HG02840 (cell line): ENCODE measurements around the gene FAM8A1.

Experiments
- ATAC-seq: cut with Tn5 transposase; IDR thresholded peaks from one replicate; pipeline ENCODE4 v1.9.1; 2021; ENCODE audit warnings: mild to moderate bottlenecking, moderate library complexity, moderate number of reproducible peaks; ENCODE audit not compliant: unreplicated experiment, low FRiP score

FAM8A1 gene

DNA sequence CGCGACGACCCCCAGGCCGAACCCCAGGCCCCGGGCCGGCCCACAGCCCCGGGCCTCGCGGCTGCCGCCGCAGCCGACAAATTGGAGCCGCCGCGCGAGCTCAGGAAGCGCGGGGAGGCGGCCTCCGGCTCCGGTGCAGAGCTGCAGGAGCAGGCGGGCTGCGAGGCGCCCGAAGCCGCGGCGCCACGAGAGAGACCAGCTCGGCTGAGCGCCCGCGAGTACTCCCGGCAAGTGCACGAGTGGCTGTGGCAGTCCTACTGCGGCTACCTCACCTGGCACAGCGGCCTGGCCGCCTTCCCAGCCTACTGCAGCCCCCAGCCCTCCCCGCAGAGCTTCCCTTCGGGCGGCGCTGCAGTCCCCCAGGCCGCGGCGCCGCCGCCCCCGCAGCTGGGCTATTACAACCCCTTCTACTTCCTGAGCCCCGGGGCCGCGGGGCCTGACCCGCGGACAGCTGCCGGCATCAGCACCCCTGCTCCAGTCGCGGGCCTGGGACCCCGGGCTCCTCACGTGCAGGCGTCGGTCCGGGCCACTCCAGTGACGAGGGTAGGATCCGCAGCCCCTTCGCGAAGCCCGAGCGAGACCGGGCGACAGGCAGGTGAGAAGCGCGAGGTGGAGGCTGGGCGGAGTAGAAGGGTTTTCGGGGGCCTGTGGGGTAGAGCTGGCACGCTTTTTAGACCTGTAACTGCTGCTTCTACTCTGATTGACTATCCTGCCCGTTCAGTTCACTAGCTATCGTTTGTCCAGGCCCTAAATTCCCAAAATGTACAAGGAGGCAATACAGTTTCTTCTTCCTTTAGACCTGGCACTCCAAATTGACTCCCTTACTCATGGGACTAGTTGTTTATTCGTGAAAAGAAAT lies 654 bp downstream of the FAM8A1 start:
- peak; percentile 56 for ATAC-seq

DNA sequence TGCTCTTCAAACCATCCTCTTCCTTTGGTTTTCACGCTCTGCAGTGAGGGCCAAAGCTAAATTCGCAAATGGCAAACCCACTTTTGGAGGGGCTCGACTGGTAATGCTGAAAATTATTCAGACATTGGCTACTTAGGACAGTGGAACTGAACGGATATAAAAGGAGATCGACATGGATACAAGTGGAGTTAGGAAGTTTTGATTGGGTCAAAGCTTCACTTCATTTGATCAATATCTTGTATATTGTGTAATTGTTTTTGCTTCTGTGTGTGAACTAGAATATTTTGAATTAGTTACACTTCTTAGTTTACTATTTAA lies 1.2 kb downstream of the FAM8A1 start:
- no peak for ATAC-seq

DNA sequence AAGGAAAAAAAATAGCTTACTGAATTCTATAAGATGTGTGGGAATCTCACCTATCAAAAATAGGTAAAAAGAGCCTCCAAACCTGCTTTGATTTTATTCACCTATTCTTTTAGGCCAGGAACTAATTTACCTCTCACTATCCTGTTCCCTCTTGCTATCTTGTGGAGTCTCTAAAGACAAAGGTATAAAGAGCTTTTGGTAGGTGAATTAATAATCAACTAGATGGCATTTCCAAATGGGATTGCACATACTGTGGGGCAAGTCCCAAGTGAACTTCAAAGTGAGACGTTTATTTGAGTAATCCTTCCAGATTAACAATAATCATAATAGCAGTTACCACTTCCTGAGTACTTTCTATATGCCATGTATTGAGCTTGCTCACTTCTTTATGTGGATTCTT lies 2.8 kb downstream of the FAM8A1 start:
- ATAC-seq = no peak

DNA sequence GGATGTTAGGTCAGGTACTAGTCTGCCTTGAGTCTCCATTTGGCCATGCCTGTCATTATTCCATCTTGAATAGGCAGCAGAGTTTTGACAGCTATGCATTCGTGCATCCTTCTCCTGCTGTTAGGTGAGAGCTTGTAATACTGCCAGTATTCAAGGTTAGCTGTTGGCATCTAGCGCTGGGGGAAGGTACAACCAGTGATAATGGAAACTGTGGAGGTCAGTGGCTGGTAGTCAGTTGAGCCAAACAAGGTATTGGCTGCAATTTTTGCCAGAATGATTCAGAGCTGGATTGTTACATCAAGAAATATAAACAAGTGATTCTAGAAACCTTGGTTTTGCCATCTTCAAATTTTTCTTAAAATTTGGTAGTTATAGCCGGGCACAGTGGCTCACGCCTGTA lies 6.5 kb downstream of the FAM8A1 start:
- ATAC-seq = no peak

DNA sequence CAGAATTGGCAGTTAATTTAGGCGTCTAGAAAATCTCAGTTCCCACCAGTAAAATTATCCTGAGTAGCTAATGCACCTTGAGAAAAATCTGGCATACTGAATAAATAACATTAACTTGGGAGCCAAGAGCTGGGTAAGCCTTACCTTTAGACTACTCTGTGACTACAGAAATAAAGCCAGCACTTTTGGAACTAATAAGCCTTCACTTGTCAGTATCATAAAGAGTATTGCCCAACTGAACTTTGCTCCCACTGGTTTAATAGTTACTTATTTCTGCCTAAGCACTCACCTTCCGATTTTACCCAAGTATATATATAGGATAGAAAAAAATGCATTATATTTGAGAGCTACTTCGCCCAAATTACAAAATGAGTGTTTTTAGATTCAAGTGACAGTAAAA lies 10.7 kb downstream of the FAM8A1 start:
- ATAC-seq = no peak

DNA sequence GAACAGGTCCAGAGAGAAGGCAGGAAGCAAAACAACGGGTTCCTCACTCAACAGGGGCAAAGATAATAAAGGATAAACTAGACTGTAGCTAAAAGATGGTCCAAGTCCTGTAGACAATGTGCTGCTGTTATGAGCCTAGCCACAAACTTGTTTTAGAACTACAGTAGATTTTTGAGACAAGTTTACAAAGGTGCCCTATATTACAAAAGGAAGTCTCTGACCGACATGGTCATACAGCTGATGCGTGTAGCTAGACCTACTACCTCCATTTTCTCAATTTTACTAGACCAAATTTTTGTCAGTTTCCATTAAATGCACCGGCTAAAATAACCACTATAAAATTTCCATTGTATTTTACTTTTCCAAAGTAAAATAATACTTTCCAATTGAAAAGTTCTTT lies 11.9 kb downstream of the FAM8A1 start:
- no peak for ATAC-seq

DNA sequence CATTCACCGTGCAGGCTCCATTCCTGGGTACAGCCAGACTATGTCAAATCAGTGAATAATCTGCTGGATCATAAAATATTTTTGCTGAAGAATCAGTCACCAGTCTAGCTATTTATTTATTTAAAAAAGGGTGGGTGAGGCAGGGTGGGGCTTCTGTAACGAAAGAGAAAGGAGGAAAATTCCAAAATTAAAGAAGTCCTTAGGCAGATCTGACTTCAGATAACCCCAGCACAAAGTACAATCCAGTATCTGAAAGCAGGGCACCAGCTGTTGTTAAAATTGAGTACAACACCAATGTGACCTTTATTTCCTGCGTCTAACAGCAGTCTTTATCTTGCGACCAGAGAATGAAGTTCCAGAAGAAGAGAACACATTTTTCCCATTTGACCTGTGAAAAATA lies 15.7 kb downstream of the FAM8A1 start:
- no peak for ATAC-seq

DNA sequence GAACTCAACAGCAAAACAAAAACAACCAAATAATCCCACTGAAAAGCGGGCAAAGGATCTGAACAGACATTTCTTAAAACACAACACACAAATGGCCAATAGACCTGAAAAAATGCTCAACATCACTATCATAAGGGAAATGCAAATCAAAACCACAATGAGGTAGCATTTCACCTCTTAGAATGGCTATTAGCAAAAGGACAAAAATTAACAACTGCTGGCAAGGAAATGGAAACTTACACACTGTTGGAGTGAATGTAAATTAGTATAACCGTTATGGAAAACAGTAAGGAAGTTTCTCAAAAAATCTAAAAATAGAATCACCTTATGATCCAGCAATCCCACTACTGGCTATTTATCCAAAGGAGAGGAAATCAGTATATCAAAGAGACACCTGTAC lies 20.9 kb downstream of the FAM8A1 start:
- ATAC-seq = peak; percentile 78

DNA sequence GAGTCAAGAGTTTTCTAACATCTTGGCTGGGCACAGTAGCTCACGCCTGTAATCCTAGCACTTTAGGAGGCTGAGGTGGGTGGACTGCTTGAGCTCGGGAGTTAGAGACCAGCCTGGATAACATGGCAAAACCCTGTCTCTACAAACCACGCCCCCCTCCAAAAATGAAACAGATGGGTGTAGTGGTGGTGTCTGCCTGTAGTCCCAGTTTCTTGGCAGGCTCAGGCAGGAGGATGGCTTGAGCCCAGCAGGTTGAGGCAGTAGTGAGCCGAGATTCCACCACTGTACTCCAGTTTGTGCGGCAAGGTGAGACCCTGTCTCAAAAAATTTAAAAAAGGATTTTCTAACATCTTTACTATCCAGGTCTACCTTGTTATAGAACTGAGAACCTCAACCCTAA lies 22.0 kb downstream of the FAM8A1 start:
- ATAC-seq = no peak

DNA sequence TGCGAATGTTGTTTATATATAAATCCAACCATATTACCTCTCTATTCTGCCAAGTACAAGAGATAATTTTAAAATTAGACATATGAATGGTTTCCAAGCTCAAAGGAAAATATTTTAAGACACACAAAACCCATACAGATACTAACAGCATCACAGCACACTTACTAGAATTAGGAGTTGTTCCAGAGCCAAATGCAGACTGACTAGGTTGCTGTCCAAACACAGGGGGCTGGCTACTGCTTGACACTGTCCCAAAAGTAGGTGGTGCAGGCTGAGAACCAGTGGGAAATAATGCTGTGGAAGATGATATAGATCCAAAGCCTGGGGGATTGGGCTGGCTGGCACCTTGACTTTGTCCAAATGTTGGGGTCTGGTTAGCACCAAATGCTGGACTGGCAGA lies 24.3 kb downstream of the FAM8A1 start:
- no peak for ATAC-seq

DNA sequence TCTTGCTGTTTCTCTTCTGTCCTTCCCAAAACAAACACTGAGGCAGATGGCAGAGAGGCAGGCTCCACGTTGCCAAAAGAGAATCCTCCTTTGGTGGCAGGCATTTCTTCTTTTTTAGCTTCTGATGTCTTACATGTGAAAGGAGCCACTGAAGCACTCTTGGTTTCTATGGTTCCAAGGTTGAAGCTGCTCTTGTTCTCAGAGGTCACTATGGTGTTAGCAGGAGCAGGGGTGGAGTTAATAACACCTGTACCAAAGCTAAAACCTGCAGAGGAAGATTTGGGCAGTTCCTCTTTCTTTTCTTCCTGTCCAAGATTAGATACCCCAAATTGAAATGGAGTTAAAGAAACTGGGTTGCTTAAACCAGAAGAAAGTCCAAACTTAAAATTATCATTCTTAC lies 28.8 kb downstream of the FAM8A1 start:
- no peak for ATAC-seq

DNA sequence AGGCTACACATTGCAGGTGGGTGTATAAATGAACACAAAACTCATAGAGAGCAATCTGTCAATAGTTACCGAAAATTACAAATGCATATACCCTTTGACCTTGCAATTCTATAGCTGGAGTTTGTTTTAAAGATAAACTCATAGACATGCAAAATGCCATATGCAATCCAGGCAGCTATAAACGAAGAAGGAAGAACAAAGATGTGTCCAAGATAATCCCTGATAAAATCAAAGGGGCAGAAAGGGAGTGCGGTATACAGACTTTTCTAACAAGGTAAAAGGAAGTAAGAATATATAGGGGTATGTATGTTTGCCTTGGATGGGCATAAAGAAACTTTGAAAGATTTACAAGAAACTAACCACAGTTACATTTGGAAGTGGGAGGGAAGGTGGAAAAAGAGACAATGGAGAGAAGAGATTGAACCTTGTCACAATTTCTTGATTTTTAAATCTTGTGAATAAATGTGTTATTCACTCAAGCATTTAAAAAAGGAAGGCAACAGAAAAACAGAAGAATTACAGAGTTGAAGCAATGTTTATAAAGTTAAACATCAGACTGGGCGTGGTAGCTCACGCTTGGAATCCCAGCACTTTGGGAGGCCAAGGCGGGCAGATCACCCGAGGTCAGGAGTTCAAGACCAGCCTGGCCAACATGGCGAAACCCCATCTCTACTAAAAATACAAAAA lies 29.9 kb downstream of the FAM8A1 start:
- no peak for ATAC-seq

DNA sequence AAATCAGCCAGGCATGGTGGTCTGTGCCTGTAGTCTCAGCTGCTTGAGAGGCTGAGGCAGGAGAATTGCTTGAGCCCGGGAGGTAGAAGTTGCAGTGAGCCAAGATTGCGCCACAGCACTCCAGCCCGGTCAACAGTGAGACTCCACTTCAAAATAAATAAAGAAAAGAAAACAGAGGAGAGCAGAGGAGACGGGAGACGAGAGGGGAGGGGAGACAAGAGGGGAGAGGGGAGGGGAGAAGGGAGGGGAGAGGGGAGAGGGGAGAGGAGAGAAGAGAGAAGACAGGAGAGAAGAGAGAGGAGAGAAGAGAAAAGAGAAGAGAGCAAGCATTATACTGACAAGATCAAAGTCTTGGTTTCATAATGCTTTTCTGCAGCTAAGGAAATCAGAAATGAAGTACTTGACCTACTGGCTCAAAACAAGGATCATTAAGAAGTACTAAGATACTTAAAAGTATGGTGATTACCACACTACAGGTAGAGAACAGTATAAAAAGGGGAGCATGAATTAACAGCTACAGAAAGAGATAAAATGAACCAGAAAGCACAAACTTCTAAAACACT lies 30.5 kb downstream of the FAM8A1 start:
- no peak for ATAC-seq

DNA sequence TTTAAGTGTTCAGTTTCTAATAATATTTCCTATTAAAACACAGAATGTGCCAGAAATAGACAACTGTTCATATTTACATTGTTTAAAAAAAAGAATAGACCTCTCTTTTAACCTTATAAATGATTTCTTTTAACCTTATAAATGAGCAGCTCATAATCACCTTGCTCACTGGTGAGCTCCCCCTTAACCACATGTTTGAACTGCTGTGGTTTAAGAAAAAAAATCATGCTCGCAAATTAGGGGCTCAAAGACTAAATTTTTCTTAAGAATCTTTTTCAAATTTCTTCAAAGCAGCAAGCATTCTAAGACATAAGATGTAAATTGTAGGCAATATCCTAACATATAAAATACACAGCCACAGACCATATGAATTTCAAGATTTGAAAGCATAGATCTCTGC lies 32.8 kb downstream of the FAM8A1 start:
- ATAC-seq = no peak

DNA sequence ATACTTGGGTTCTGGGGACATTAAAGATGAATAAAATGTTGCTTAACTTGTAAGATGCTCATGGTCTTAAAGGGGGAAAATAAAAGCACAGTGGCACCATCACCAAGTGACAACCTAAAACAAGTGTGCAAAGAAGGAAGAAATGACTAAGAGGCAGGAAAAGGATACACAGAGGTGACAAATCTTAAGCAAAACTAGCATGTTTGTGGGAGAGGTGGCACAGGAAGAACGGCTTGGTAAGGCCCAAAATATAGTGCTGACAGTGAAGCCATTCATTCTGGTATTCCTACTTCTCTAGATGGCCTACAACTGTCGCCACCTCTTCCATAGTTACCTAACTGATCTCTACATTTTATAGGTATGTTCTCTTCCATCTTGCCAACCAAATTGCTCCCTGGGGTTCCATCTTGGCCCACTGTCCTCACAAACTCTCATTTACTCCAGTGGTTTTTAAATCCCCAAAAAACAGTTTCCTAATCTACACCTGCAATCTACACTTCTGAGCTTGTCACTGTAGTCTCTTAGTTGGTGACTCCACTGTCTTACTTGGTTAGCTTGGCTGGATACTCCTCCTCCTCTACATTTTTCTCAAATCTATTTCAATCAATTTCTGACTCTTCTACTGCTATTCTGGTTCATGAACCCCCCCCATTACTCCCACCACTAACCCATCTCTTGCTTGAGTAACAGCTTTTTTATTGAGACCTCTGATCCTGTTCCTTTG lies 33.5 kb downstream of the FAM8A1 start:
- no peak for ATAC-seq

DNA sequence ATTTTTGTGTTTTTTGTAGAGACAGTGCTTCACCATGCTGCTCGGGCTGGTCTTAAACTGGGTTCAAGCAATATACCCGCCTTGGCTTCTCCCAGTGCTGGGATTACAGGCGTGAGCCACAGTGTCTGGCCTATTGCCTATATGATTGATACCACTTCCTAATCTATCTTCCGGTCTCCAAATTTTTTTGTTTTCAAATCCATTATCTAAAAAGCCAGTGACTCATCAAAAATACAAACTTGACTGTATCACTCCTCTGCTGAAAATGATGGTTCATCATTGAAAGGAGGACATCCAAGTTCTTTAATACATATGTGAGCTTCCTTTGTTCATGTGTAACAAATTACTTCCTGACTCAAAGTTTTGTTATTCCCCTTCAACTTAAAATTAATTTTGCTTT lies 35.5 kb downstream of the FAM8A1 start:
- ATAC-seq = no peak

DNA sequence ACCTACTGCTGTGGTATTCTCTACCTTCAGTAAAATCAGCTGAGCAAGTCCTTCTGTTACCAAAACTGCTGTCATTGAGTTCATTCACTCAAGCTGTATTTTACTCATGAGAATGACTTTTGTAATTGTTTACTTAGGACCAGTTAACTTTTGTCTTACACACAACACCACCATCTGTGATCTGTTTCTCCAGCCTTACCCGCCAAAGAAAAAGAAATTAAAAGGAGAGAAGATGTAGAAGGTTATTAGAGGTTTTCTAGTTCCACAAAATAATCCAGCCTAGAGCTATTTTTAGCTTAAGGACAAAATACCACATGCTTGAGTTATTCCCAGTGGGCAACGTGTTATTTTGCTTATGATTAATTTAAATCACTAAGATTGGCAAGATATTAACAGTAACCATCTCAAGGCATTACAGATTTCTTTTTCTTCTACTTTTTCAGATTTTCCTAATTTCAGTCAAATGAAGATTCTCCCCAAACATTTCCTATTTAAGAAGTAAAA lies 38.2 kb downstream of the FAM8A1 start:
- ATAC-seq = no peak

DNA sequence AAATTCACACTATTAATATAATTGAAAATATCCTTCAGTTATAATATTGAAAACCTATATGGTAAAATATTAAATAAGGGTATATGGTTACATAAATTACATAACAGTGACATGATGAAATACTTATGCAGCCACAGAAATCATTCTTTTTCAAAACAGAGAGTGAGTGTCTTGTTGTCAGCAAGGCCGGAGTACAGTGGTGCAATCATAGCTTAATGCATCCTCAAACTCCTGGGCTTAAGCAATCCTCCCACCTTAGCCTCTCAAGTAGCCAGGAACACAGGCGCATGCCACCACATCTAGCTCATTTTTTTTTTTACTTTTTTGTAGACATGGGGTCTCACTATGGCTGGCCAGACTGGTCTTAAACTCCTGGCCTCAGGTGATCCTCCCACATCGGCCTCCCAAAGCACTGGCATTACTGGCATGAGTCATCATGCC lies 40.4 kb downstream of the FAM8A1 start:
- ATAC-seq = no peak

DNA sequence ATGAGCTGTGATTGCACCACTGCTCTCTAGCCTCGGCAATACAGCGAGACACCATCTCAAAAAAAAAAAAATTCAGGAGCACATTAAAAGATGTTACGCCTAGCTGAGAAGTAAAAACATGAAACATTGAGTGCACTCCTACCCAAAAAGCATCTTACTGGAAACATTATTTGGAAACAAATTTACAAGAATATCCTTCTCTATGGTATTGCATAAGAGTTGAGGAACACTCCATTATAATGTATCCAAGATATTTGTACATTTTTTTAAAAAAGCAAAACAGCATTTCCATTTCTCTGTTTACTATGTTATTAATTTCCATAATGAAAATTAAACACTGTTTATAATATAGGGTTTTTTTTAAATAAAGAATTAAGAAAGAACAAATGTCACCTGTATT lies 48.6 kb downstream of the FAM8A1 start:
- ATAC-seq = no peak

DNA sequence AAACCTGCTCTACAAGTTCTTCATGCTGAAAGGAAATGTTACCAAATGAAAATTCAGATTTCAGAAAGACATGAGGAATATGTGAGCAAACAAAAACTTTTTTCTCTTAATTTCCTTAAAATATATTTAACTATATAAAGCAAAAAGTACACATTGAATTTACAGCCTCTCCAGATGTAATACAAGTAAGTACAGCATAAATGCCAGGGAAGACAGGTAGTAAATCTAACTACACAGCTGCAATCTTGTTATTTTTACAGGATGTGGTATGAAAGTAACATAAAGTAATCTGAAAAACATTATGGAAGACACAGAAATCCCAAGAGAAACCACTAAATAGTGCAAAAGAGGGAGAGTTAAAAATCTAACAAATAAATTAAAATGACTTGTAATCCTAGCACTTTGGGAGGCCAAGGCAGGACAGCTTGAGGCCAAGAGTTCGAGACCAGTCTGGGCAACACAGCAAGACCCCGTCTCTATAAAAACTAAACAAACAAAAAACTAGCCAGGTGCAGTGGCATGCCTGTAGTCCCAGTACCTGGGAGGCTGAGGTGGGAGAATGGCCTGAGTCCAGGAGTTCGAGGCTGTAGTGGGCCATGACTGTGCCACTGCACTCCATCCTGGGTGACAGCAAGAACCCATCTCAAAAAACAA lies 50.7 kb downstream of the FAM8A1 start:
- ATAC-seq = no peak
